Measurements from ENCODE around the gene INHA.

DNA sequence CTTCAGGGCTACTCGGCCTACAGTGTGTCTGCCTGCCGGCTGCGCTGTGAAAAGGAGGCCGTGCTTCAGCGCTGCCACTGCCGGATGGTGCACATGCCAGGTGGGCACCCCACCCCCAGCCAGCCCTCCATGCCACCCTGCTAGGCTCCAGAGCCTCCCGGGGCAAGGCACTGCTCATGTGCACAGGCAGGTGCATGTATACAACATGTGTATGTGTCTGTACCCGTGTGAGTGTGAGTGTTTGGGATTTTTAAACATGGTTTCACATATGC is 39.8 kb upstream of the INHA start:
- TF ChIP-seq, protein P1, sequence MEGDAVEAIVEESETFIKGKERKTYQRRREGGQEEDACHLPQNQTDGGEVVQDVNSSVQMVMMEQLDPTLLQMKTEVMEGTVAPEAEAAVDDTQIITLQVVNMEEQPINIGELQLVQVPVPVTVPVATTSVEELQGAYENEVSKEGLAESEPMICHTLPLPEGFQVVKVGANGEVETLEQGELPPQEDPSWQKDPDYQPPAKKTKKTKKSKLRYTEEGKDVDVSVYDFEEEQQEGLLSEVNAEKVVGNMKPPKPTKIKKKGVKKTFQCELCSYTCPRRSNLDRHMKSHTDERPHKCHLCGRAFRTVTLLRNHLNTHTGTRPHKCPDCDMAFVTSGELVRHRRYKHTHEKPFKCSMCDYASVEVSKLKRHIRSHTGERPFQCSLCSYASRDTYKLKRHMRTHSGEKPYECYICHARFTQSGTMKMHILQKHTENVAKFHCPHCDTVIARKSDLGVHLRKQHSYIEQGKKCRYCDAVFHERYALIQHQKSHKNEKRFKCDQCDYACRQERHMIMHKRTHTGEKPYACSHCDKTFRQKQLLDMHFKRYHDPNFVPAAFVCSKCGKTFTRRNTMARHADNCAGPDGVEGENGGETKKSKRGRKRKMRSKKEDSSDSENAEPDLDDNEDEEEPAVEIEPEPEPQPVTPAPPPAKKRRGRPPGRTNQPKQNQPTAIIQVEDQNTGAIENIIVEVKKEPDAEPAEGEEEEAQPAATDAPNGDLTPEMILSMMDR (IDR thresholded peaks at IDR 0.05 in 2 of 3, conservative IDR thresholded peaks at IDR 0.05 in 1 of 3; ENCODE audit: borderline replicate concordance in 1 of 3, insufficient read depth in 1 of 3, low read depth in 2 of 3, low read length in 2 of 3): no peak
- TF ChIP-seq EZH2phosphoT487 (IDR thresholded peaks at IDR 0.05; ENCODE audit: borderline replicate concordance): no peak
- no peak for TF ChIP-seq SIN3A (IDR thresholded peaks at IDR 0.05; ENCODE audit: low read depth)
- TF ChIP-seq, protein P2, sequence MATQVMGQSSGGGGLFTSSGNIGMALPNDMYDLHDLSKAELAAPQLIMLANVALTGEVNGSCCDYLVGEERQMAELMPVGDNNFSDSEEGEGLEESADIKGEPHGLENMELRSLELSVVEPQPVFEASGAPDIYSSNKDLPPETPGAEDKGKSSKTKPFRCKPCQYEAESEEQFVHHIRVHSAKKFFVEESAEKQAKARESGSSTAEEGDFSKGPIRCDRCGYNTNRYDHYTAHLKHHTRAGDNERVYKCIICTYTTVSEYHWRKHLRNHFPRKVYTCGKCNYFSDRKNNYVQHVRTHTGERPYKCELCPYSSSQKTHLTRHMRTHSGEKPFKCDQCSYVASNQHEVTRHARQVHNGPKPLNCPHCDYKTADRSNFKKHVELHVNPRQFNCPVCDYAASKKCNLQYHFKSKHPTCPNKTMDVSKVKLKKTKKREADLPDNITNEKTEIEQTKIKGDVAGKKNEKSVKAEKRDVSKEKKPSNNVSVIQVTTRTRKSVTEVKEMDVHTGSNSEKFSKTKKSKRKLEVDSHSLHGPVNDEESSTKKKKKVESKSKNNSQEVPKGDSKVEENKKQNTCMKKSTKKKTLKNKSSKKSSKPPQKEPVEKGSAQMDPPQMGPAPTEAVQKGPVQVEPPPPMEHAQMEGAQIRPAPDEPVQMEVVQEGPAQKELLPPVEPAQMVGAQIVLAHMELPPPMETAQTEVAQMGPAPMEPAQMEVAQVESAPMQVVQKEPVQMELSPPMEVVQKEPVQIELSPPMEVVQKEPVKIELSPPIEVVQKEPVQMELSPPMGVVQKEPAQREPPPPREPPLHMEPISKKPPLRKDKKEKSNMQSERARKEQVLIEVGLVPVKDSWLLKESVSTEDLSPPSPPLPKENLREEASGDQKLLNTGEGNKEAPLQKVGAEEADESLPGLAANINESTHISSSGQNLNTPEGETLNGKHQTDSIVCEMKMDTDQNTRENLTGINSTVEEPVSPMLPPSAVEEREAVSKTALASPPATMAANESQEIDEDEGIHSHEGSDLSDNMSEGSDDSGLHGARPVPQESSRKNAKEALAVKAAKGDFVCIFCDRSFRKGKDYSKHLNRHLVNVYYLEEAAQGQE (IDR thresholded peaks at IDR 0.05; ENCODE audit: low read depth): no peak
- TF ChIP-seq EZH2 (IDR thresholded peaks at IDR 0.05): no peak
- no peak for TF ChIP-seq POLR2A (IDR thresholded peaks at IDR 0.05; ENCODE audit: borderline replicate concordance, extremely low read depth, insufficient read depth, insufficient read length)
- TF ChIP-seq TCF7L2 (IDR thresholded peaks at IDR 0.05; ENCODE audit: borderline replicate concordance, extremely low read depth, insufficient read depth, insufficient read length): no peak

All from HCT116 (cell line).